PC-9 (cell line): Measurements from ENCODE around the gene ERMAP.

Experiments used
- EZH2 ChIP-seq: fragments of 200-600 bp; sonication (generic); IDR thresholded peaks from 2 replicates; pipeline ENCODE4 v1.8.0; 2017; ENCODE audit warnings: antibody characterized with exemption, low read depth
- TF ChIP-seq, protein P1 (sequence below): fragments of 200-600 bp; sonication (generic); conservative IDR thresholded peaks from 2 replicates; pipeline ENCODE4 v1.6.1; 2017; ENCODE audit warnings: mixed run types, antibody characterized with exemption, mild to moderate bottlenecking, moderate library complexity

DNA sequence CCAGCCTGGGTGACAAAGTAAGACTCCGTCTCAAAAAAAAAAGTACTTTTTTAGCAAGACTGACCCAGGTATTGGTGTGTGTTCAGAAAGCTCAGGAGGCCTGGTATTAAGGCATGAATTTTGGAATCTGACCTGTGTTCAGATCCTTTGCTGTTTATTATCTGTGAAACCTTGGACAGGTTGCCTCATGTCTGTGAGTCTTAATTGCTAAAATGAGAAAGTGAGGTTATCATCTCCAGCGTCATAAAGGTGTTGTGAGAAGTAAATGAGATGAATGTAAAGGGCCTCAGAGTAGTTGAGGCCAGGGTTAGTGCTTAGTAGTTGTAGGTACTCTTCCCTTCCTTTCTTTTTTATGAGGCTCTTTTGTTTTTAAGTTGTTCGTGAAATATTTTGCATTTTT is 47.1 kb upstream of the ERMAP start:
- TF ChIP-seq, protein P1, sequence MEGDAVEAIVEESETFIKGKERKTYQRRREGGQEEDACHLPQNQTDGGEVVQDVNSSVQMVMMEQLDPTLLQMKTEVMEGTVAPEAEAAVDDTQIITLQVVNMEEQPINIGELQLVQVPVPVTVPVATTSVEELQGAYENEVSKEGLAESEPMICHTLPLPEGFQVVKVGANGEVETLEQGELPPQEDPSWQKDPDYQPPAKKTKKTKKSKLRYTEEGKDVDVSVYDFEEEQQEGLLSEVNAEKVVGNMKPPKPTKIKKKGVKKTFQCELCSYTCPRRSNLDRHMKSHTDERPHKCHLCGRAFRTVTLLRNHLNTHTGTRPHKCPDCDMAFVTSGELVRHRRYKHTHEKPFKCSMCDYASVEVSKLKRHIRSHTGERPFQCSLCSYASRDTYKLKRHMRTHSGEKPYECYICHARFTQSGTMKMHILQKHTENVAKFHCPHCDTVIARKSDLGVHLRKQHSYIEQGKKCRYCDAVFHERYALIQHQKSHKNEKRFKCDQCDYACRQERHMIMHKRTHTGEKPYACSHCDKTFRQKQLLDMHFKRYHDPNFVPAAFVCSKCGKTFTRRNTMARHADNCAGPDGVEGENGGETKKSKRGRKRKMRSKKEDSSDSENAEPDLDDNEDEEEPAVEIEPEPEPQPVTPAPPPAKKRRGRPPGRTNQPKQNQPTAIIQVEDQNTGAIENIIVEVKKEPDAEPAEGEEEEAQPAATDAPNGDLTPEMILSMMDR, result no peak
- no peak for TF ChIP-seq EZH2
